Measurements from ENCODE around the gene TMEM30B.
"Not testable (repeated sequence)": the region's sequence is repeated elsewhere in the genome, so short reads cannot be mapped to it uniquely, and the experiment has no call there.

The TMEM30B gene, protein sequence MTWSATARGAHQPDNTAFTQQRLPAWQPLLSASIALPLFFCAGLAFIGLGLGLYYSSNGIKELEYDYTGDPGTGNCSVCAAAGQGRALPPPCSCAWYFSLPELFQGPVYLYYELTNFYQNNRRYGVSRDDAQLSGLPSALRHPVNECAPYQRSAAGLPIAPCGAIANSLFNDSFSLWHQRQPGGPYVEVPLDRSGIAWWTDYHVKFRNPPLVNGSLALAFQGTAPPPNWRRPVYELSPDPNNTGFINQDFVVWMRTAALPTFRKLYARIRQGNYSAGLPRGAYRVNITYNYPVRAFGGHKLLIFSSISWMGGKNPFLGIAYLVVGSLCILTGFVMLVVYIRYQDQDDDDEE

GRCh38 chr14:61281186-61281947, at the start of gene TMEM30B:
Gene TMEM30B (minus strand): TSS chr14:61281338. CDS start chr14:61281147, 191 bp downstream.
- peak; percentile 41 for DNase-seq

- no peak for DNase-seq
Observed at GRCh38 chr14:61330511-61330910, 49.4 kb upstream of the TMEM30B start.

- DNase-seq: no peak
Observed at GRCh38 chr14:61329478-61330051, 48.4 kb upstream of the TMEM30B start.

- DNase-seq: no peak
Observed at GRCh38 chr14:61328626-61329262, 47.6 kb upstream of the TMEM30B start.

DNA sequence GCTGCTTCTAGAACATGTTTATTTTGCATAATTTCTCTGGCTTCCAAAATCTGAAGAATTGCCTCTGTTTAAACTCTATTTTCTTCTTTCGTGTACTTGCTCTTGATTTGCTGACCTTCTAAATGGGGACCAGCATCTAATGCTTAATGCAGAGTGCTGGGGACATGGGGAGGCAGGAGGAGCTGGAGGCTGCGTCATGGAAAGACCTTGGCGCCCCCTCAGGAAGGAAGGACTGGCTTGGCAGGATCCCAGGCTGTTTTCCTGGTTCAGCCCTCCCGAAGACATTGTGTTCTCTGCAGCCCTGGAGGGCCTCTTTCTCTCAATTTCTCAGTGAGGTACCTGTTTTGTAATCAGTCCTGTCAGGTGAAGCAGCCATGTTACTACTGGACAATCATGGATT, 45.7 kb upstream of the TMEM30B start:
- no peak for DNase-seq

GRCh38 chr14:61326146-61326545, 45.0 kb upstream of the TMEM30B start:
- DNase-seq: no peak

DNA sequence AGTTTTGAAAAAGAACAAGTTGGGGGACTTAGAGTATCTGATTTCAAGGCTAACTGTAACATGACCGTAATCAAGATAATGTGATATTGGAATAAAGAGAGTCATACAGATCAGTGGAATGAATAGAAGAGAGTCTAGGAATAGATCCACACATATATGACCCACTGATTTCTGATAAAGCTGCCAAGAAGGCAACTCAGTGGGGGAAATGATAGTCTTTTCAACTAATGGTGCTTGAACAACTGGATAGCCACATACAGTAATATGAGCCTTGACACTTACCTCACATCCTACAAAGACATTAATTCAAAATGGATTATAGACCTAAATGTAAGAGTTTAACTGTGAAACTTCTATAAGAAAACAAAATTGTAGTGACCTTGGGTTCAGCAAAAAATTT, 44.0 kb upstream of the TMEM30B start:
- no peak for DNase-seq

DNA sequence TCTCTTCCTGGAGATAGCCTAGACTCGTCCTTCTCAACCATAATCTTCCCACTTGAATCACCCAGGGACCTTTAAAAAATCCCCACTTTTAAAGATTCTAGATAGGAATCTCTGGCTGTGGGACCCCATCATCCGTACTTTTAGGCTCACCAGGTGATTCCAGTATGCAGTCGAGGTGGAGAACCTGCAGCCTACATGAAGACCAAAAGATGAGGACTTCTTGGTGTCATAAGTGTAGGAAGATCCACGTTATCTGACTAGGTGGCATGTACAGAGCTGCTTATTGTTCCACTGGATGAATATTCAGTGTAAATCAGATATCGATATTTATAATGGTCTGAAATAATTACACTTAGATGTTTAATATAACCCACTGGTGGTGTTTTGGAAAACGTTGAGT, 42.8 kb upstream of the TMEM30B start:
- no peak for DNase-seq

GRCh38 chr14:61322799-61323290, 41.7 kb upstream of the TMEM30B start:
- DNase-seq: peak; percentile 34

- DNase-seq: peak; percentile 21
Observed at GRCh38 chr14:61322011-61322798, 41.1 kb upstream of the TMEM30B start.

DNA sequence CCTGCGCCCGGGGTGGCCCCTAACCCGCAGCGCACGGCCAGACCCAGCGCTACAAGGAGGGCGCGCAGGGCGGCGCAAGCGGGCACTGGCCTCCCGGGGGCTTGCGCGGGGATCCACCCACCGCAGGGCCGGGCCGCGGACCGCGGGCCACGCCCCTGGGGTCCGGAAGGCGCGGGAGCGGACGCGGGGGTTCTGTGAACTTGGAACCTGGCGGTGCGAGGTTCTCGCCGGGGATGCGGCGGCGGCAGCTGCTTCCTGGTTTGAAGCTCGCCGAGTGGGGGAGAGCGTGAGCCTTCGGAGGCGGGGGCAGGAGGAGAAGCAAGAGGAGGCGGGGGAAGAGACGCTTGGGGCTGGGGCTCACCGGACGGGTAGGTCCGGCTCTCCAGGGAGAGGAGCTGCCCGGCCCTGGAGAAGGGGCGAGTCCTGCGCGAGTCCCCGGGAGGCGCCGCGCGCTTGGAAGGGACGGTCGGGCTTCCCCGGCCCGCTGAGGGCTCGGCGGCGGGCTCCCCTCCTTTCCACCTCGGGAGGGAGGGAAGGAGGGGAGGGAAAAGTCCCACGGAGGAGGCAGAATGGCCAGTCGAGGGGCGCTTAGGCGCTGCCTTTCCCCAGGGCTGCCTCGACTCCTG, 40.4 kb upstream of the TMEM30B start, which contains the start of gene PRKCH:
TSS of gene PRKCH (plus strand) at position 195 of the 626 bp plus-strand sequence. CDS start 523 bp downstream, outside the sequence.
- DNase-seq: peak; percentile 81

- DNase-seq: no peak
Observed at GRCh38 chr14:61320806-61321384, 39.8 kb upstream of the TMEM30B start.

- not testable (repeated sequence) for DNase-seq
Observed at GRCh38 chr14:61320170-61320569, 39.0 kb upstream of the TMEM30B start.

GRCh38 chr14:61319706-61320105, 38.6 kb upstream of the TMEM30B start:
- DNase-seq: no peak

- no peak for DNase-seq
Observed at GRCh38 chr14:61319086-61319485, 37.9 kb upstream of the TMEM30B start.

DNA sequence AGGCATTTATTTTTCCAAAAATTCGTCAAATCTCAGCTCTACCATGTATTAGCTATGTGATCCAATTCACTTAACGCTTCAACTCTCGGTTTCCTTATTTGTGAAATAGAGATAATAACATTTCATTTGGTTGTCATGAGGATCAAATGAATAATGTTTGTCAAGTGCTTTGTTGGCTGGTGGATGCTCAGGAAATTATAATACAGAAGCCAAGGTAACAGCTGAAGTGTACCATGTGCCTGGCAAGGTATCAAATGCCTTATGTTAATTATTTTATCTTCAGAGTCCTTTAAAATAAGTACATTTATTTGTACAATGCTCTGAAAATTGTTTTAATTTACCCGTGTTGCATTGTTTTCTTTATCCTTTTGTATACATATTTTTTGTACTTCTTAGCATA, 34.2 kb upstream of the TMEM30B start:
- no peak for DNase-seq

DNA sequence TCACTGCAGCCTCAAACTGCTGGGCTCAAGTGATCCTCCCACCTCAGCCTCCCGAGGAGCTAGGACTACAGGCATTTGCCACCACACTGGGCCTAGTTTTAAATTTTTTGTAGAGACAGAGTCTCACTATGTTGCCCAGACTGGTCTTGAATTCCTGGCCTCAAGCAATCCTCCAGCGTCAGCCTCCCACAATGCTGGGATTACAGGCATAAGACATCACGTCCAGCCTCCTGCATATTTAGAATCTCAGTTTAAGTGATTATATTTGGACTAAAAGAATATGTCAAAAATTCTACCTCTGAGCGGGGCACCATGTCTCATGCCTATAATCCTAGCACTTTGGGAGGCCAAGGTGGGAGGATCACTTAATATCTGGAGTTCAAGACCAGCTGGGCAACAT, 27.6 kb upstream of the TMEM30B start:
- DNase-seq: not testable (repeated sequence)

- no peak for DNase-seq
Observed at GRCh38 chr14:61308198-61308597, 27.1 kb upstream of the TMEM30B start.

GRCh38 chr14:61304688-61305087, 23.6 kb upstream of the TMEM30B start:
- DNase-seq: no peak

- DNase-seq: no peak
Observed at GRCh38 chr14:61300754-61301153, 19.6 kb upstream of the TMEM30B start.

DNA sequence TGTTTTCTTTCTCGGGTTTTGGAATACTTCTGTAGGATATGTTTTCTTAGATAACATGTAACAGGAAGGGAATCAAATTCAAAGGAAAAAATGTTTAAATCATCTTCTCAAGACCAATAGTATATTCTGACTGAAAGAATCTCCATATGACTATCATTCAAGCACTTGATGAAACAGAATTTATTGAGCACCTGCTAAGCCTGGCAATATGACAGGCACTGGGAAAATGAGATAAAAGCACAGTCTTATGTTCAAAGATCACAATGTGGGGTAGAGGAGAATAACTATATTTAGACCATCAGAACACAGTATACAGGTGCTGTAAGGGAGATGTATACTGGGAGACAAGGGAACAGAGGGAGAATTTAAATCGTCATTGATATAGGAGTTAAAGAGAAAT, 19.1 kb upstream of the TMEM30B start:
- DNase-seq: no peak

Data from stimulated activated naive CD4-positive, alpha-beta T cell treated with Interleukin-2 at 50 U/mL for 16 hours (primary cell).